GM18507 (cell line): Measurements from ENCODE around the gene ERICH2.

Experiments
- DNase-seq: peaks from one replicate; pipeline ENCODE4 v3.0.0; 2011; ENCODE audit warnings: low read depth; ENCODE audit not compliant: insufficient read length; ENCODE audit errors: extremely low spot score
- FAIRE-seq: peaks from 2 replicates; lab custom pipeline; 2011; peaks lifted over from hg19 to GRCh38; lab: Jason Lieb, UNC

The ERICH2 gene

DNA sequence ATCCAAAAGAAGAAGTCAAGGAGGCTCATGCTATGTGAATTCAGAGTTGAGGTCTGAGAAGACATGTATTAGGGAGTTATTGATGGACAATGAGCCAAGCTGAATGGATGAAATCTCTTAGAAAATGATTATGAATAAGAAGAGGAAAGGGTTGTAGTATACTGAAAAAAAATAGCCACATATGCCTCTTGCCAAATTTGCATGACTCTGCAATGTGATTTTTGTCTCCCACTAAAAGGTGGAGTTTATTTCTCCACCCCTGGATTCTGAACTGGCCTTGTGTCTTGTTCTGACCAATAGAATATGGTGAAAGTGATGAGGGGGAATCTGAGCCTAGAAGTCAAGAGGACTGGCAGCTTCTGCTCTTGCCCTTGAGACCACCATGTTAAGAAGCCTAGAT is 8.6 kb upstream of the ERICH2 start:
- FAIRE-seq, result no peak

GRCh38 chr2:170762760-170763159 is 7.4 kb upstream of the ERICH2 start:
- DNase-seq, result no peak
- no peak for FAIRE-seq

More for the DNA sequence above, 8.6 kb upstream of the ERICH2 start:
- no peak for DNase-seq

DNA sequence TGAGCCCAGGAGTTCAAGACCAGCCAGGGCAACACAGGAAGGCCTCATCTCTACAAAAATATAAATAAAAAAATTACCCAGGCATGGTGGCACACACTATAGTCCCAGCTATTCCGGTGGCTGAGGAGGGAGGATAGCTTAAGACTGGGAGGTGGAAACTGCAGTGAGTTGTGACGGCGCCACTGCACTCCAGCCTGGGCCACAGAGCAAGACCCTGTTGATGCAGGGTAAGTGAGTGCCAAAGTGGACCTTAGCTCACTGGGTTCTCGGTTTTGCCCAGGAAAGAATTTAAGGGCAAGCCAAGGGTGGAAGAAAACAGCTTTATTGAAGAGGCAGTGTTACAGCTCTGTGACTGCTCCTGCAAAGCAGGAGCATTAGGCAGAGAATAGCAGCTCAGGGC is 6.9 kb upstream of the ERICH2 start:
- FAIRE-seq (no peak), DNase-seq (no peak)

DNA sequence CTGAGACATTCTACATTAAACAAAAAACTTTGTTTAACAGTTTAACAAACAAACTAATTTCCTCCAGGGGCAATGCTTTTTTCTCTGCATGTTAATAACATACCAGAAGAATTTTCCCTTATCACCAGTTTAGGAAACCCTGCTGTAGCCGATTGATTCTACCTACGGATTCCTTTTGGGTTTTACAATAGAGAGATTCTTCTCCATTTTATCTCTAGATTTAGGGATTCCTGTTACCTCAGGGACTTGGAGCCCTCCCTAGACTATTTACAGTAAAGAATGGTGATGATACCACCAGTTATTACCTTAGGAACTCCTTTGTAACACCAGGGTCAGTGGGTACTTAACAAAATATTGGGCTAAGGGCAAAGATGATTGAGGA is 5.3 kb upstream of the ERICH2 start:
- DNase-seq, result no peak
- FAIRE-seq, result no peak

DNA sequence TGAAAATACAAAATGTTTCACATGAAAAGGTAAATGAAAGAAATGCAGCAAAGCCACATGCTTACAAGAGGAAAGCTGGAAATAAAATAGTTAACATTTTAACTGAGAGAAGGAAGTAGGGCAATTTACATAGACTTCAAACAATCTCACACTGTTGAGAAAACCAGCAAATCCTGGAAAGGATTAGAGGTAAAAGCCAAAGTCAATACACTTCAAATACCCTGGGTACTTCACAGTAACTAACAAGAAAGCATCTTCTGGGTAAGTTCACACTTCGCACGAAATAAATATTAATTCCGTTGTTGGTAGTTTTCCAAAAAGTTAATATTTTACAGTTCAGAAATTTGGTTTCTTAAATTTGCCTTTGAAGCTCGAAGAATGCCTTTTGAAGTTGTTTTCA is 3.5 kb upstream of the ERICH2 start:
- no peak for DNase-seq
- FAIRE-seq, result no peak

- peak; percentile 65 for FAIRE-seq
- peak; percentile 84 for DNase-seq
Measured at GRCh38 chr2:170770606-170771420, 635 bp downstream of the ERICH2 start.

DNA sequence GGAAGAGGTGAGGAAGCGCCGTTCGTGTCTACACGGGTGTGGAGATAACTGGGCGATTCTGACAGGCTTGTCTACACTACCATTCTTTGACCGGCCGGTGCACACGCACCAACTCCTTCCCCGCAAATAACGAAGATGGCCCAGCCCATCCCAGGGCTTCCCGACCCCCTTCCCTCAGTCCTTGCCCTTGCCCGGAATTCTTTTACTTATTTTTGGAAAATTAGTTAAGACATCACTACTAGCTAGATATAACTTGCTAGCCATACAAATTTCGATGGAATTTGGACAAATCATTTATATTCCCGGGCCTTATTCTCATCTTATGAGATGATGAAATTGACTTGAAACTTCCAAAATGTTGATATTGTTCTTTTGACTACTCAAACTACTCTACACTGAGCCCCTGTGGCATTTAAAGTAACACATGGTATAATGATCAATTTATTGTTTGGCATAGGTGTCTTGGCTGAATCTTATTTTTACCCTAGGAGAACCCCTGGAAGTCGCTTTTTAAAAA is 1.3 kb downstream of the ERICH2 start:
- DNase-seq (no peak), FAIRE-seq (no peak)

GRCh38 chr2:170772295-170772694 is 2.1 kb downstream of the ERICH2 start:
- no peak for DNase-seq
- FAIRE-seq, result no peak

GRCh38 chr2:170774074-170774473 is 3.9 kb downstream of the ERICH2 start:
- DNase-seq, result no peak
- FAIRE-seq, result no peak

GRCh38 chr2:170778900-170779299 is 8.7 kb downstream of the ERICH2 start:
- DNase-seq (no peak), FAIRE-seq (no peak)

DNA sequence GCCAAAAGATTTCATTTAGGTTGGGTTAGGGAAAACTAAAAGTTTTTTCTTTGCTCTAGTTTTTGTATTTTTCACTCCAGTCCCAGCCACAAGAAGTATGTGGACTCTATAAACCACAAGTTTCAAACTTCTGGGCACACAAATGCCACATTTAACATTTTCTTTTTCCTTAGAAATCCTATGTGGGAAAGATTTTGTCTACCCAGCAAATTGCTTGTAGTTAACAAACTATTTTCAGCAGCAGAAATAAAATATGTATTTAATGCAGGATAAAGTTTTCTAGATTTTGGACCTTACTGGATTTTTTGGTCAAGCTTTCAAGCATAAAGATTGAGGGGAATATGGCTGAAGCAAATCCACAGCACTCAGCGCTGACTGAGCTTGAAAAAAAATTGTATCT is 9.1 kb downstream of the ERICH2 start:
- DNase-seq (no peak), FAIRE-seq (no peak)

DNA sequence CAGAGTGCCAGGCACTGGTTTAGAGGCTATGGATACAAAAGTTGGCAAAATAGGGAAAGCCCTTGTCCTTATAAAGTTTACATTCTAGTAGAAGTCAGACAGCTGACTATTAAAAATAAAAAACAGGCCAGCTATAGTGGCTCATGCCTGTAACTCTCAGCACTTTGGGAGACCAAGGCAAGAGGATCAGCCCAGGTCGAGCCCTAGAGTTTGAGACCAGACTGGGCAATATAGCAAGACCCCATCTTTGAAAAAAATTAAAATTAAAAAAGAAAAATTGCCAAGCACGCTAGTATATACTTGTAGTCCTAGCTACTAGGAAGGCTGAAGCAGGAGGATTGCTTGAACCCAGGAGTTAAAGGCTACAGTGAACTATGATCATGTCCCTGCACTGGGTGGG is 12.5 kb downstream of the ERICH2 start:
- DNase-seq (no peak), FAIRE-seq (no peak)

DNA sequence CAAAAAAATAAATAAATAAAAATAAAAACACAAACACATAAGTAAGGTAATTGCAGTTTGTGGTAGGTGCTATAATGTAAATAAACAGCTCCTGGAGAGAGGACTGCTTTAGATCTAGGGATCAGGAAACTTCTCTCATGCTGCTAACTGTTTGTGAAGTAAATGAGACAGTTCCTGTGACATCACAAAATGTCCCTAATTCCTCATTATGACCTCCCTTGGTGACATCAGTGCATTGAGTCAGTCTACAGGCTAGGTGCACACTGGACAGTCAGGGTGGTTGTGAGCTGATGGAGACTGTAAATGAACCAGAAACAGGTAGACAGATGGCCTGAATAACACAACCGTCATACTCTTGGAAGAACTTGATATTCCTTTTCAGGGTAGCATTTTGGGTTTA is 13.4 kb downstream of the ERICH2 start:
- FAIRE-seq (no peak), DNase-seq (no peak)

- no peak for FAIRE-seq
- DNase-seq, result no peak
Measured at GRCh38 chr2:170798996-170799395, 28.8 kb downstream of the ERICH2 start.

DNA sequence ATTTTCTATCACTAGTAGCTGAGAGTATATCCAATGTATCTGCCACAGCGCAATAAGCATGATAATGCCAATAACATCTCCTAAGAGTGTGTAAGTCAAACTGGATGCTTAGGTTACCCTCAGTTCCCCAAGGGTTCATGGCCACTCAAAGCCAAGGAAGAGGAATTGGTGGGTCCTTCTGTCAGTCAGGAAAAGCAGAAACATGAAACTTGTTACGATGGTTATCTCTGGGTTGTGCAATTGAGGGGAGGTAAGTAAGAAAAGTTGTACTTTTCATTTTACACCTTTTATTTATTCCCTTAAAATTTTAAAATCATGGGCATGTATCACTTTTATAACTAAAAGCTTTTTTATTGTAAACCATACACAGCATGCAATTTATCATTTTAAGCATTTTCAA is 36.4 kb downstream of the ERICH2 start:
- FAIRE-seq (no peak), DNase-seq (no peak)

DNA sequence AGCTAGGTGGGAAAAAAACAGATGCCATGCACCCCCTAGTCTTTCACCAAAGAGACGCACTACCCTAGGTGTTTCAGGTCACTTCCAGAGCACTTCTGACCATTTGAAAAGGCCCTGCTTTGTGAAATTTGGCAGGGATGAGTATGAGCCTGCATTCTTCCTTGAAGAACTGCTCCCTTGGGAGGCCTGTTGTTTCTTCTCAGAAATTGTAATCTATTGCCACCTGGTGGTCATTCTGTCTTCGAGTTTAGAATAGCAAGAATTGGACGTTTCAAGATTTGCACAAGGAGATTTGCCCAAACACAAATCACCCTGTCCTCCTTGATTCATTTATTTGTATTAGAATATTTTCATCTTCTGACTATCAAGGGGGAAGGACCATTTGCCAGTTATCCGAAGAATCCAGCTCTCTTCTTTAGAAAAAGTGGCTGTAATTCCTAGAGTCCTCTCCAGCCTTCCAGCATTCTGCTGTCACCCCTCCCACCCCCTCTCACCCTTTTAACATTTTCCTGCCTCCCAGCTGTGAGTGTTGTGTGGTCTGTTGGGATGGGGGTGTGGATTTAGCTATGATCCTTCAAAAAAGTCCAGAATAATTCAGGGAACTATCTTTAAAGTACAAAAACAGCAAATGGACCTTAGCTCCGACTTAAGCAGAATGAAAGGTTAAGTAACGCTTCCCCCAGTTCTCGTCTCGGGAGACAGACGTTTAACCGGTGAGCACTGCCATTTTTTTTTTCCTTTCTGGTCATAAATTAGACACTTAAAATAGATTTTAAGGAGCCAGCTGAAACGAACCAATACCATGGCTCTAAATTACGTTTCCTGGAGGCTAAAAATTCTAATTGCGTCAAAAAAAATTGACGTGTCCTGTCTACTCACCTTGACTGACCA is 42.8 kb downstream of the ERICH2 start:
- DNase-seq (no peak), FAIRE-seq (peak; percentile 87)

DNA sequence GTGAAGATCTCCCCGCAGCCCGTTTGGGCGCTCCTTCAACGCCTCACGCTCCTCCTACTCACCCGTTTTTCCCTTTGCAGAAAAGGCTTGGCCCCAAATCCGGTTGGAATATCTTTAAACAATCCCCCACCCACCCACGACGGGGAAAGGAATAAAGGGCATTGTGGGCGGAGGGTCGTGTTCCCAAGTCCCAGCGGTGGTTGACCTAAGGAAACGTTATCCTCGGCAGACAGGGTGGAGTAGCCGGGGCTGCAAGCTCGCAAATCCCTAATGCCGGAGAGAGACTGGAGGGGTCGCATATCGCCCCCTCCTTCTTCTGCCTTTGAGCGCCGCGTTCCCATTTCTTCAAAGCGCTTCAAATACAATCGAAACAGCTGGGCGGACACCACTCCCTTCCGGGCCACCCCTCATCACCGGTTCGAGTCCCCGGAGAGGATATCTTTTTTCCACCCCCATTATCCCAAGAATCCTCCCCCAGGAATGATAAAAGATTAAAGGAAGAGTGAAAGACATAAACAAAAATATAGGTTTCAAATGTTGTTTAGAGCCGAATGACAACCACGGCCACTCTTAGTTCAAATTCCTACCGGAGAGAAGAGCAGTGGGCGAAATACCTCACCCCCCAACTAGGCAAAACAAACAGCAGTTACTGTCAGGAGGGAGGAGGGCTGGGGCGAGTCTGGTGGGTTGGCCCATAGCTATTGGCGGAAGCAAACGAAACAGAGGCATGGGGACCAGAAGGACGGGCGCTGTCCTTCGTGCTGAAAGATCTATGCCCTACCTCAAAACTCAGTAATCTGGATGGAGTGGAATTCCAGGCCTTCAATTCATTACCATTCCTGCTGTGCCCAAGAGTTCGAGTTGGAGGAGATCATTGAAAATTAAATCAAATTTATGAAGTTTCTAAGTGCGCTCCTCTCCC is 43.7 kb downstream of the ERICH2 start:
- no peak for FAIRE-seq

GRCh38 chr2:170814533-170815230 is 44.5 kb downstream of the ERICH2 start:
- DNase-seq, result no peak
- no peak for FAIRE-seq

More for the DNA sequence above, 43.7 kb downstream of the ERICH2 start:
- no peak for DNase-seq

- DNase-seq, result no peak
Measured at GRCh38 chr2:170815311-170815710, 45.1 kb downstream of the ERICH2 start.

More at GRCh38 chr2:170815311-170815710, 45.1 kb downstream of the ERICH2 start:
- no peak for FAIRE-seq
